ENCODE results near the gene GLE1.
"Not testable (repeated sequence)": the region's sequence is repeated elsewhere in the genome, so short reads cannot be mapped to it uniquely, and the experiment has no call there.

DNA sequence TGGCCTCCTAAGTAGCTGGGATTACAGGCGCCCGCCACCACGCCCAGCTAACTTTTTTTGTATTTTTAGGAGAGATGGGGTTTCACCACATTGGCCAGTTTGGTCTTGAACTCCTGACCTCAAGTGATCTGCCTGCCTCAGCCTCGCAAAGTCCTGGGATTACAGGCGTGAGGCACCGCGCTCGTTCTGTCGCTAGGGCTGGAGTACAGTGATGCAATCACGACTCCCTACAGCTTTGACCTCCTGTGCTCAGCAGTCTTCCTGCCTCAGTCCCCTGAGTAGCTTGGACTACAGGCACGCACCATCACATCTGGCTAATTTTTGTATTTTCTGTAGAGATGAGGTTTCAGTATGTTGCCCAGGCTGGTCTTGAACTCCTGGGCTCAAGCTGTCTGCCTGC is 82.4 kb downstream of the GLE1 start:
- TF ChIP-seq POLR2AphosphoS5, GABPA (IDR thresholded peaks at IDR 0.05; ENCODE audit: low read depth): not testable (repeated sequence)
- TF ChIP-seq, protein P1, sequence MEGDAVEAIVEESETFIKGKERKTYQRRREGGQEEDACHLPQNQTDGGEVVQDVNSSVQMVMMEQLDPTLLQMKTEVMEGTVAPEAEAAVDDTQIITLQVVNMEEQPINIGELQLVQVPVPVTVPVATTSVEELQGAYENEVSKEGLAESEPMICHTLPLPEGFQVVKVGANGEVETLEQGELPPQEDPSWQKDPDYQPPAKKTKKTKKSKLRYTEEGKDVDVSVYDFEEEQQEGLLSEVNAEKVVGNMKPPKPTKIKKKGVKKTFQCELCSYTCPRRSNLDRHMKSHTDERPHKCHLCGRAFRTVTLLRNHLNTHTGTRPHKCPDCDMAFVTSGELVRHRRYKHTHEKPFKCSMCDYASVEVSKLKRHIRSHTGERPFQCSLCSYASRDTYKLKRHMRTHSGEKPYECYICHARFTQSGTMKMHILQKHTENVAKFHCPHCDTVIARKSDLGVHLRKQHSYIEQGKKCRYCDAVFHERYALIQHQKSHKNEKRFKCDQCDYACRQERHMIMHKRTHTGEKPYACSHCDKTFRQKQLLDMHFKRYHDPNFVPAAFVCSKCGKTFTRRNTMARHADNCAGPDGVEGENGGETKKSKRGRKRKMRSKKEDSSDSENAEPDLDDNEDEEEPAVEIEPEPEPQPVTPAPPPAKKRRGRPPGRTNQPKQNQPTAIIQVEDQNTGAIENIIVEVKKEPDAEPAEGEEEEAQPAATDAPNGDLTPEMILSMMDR (IDR thresholded peaks at IDR 0.05; ENCODE audit: insufficient read depth, low read length): not testable (repeated sequence)
- TF ChIP-seq, protein P2, sequence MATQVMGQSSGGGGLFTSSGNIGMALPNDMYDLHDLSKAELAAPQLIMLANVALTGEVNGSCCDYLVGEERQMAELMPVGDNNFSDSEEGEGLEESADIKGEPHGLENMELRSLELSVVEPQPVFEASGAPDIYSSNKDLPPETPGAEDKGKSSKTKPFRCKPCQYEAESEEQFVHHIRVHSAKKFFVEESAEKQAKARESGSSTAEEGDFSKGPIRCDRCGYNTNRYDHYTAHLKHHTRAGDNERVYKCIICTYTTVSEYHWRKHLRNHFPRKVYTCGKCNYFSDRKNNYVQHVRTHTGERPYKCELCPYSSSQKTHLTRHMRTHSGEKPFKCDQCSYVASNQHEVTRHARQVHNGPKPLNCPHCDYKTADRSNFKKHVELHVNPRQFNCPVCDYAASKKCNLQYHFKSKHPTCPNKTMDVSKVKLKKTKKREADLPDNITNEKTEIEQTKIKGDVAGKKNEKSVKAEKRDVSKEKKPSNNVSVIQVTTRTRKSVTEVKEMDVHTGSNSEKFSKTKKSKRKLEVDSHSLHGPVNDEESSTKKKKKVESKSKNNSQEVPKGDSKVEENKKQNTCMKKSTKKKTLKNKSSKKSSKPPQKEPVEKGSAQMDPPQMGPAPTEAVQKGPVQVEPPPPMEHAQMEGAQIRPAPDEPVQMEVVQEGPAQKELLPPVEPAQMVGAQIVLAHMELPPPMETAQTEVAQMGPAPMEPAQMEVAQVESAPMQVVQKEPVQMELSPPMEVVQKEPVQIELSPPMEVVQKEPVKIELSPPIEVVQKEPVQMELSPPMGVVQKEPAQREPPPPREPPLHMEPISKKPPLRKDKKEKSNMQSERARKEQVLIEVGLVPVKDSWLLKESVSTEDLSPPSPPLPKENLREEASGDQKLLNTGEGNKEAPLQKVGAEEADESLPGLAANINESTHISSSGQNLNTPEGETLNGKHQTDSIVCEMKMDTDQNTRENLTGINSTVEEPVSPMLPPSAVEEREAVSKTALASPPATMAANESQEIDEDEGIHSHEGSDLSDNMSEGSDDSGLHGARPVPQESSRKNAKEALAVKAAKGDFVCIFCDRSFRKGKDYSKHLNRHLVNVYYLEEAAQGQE (IDR thresholded peaks at IDR 0.05; ENCODE audit: insufficient replicate concordance, low read depth): not testable (repeated sequence)

Measured in HL-60 (cell line).